HepG2 (cell line): ENCODE measurements around the gene OR6C1. TPM values are rescaled to one million over a fixed set of nuclear protein-coding genes. Genes with fewer than 3 reads are reported as not detected.

Experiments
- ATAC-seq: fragments of 200-7000 bp; cut with Tn5 transposase; 3 replicates; pipeline ENCODE4 v1.9.1; 2020; ENCODE audit warnings: mild to moderate bottlenecking, moderate library complexity
- BruUV-seq: library from RNA; stranded (reverse); fragments of 400-500 nt; replicated peaks from 2 replicates; lab custom pipeline; 2021; lab: Mats Ljungman, UMichigan
- CTCF ChIA-PET: fragments of 300-600 bp; formaldehyde crosslinking; extraction: SDS; loops from one replicate; lab custom pipeline; 2021; ENCODE audit warnings: low total read pairs, inconsistent platforms, low intra/inter-chr PET ratio; lab: Yijun Ruan, JAX
- POLR2A ChIA-PET: fragments of 350-600 bp; sonication (Branson Sonifier 250); formaldehyde crosslinking; loops from one replicate; lab custom pipeline; 2020; ENCODE audit warnings: antibody characterized with exemption, inconsistent platforms; lab: Yijun Ruan, JAX
- DNase-seq: peaks from one replicate; pipeline ENCODE4 v3.0.0-alpha.2; 2015; ENCODE audit warnings: low spot score
- FAIRE-seq: peaks from 3 replicates; lab custom pipeline; 2011; peaks lifted over from hg19 to GRCh38; lab: Jason Lieb, UNC
- H2AFZ ChIP-seq: one replicate; pipeline ENCODE4 v1.6.1; 2011; ENCODE audit warnings: low read length, inconsistent platforms
- H3K27ac ChIP-seq: fragments of 300-600 bp; 3 replicates; pipeline ENCODE4 v1.8.0; 2011; ENCODE audit warnings: mixed run types, mild to moderate bottlenecking, mixed read lengths, low read length, inconsistent platforms; ENCODE audit not compliant: insufficient read depth; ENCODE audit errors: extremely low read length
- H3K27me3 ChIP-seq, 2 experiments: fragments of 200-600 bp in 1 of 2; 2 replicates in 1 of 2; 3 replicates in 1 of 2; pipeline versions ENCODE4 v1.6.0 to v1.8.0; 2011; ENCODE audit warnings: low read length in 2 of 2, mild to moderate bottlenecking in 2 of 2, moderate library complexity in 2 of 2, inconsistent platforms in 1 of 2; ENCODE audit not compliant: insufficient read depth in 2 of 2, control insufficient read depth in 1 of 2
- H3K36me3 ChIP-seq, 2 experiments: fragments of 200-600 bp in 1 of 2; replicated peaks in 1 of 2; 2 replicates in 1 of 2; 3 replicates in 1 of 2; pipeline versions ENCODE4 v1.5.1 to v1.8.0; 2011; ENCODE audit warnings: low read length in 2 of 2, inconsistent platforms in 1 of 2; ENCODE audit not compliant: insufficient read depth in 2 of 2, control insufficient read depth in 1 of 2
- H3K4me1 ChIP-seq: 2 replicates; pipeline ENCODE4 v1.5.1; 2012; ENCODE audit warnings: low read length, inconsistent platforms; ENCODE audit not compliant: insufficient read depth
- H3K4me2 ChIP-seq: 2 replicates; pipeline ENCODE4 v1.6.0; 2011; ENCODE audit warnings: low read depth, low read length, inconsistent platforms
- H3K4me3 ChIP-seq, 3 experiments: fragments of 200-600 bp in 1 of 3; sonication (generic), shearing (Covaris generic) in 1 of 3; replicated peaks in 1 of 3; 2 replicates each; pipeline ENCODE4 v1.5.1; 2011 to 2016; ENCODE audit warnings: low read length in 3 of 3, inconsistent platforms in 2 of 3, low read depth in 2 of 3, mild to moderate bottlenecking in 2 of 3, control low read depth in 1 of 3, mixed read lengths in 1 of 3; ENCODE audit not compliant: insufficient read depth in 1 of 3
- H3K79me2 ChIP-seq: one replicate; pipeline ENCODE4 v1.6.1; 2011; ENCODE audit warnings: low read length, inconsistent platforms; ENCODE audit not compliant: insufficient read depth
- H3K9ac ChIP-seq: 2 replicates; pipeline ENCODE4 v1.6.0; 2011; ENCODE audit warnings: mild to moderate bottlenecking, low read depth, low read length, inconsistent platforms; ENCODE audit not compliant: insufficient read depth
- H3K9me3 ChIP-seq: 2 replicates; pipeline ENCODE4 v1.5.1; 2012; ENCODE audit warnings: mild to moderate bottlenecking, low read length
- H4K20me1 ChIP-seq: 2 replicates; pipeline ENCODE4 v1.6.0; 2011; ENCODE audit warnings: inconsistent platforms, mild to moderate bottlenecking, low read length, moderate library complexity; ENCODE audit not compliant: insufficient read depth
- ATF1 ChIP-seq: IDR thresholded peaks from 2 replicates; pipeline ENCODE4 v1.6.1; 2016; ENCODE audit warnings: mild to moderate bottlenecking, control low read depth
- ETV5 ChIP-seq: IDR thresholded peaks from 2 replicates; pipeline ENCODE4 v1.6.1; 2018; ENCODE audit warnings: missing biosample characterization, missing genetic modification reagents, inconsistent platforms, borderline replicate concordance
- FOXA3 ChIP-seq: IDR thresholded peaks from 2 replicates; pipeline ENCODE4 v1.6.1; 2016; ENCODE audit warnings: missing genetic modification reagents, missing compliant biosample characterization
- HDAC6 ChIP-seq: fragments of 200-600 bp; sonication (generic); IDR thresholded peaks from 2 replicates; pipeline ENCODE4 v1.7.0; 2017; ENCODE audit warnings: mild to moderate bottlenecking, antibody characterized with exemption, low read length, low read depth
- PLRG1 ChIP-seq: fragments of 450-650 bp; conservative IDR thresholded peaks from 2 replicates; pipeline ENCODE4 v1.6.1; 2016
- RELA ChIP-seq: sonication (generic); formaldehyde crosslinking; IDR thresholded peaks from 2 replicates; pipeline ENCODE4 v1.4.0; 2020; ENCODE audit warnings: missing genetic modification reagents
- SNRNP70 ChIP-seq: fragments of 200-400 bp; formaldehyde crosslinking; IDR thresholded peaks from 2 replicates; pipeline ENCODE4 v1.6.1; 2017; ENCODE audit warnings: mild to moderate bottlenecking, low read depth, low read length, moderate library complexity
- ZNF121 ChIP-seq: sonication (generic); formaldehyde crosslinking; IDR thresholded peaks from 2 replicates; pipeline ENCODE4 v1.5.0; 2020; ENCODE audit warnings: mild to moderate bottlenecking, missing genetic modification reagents
- ZNF232 ChIP-seq: sonication (generic); formaldehyde crosslinking; IDR thresholded peaks from 2 replicates; pipeline ENCODE4 v1.4.0; 2020; ENCODE audit warnings: missing genetic modification reagents, borderline replicate concordance
- ZNF30 ChIP-seq: sonication (generic); formaldehyde crosslinking; IDR thresholded peaks from 2 replicates; pipeline ENCODE4 v1.5.0; 2020; ENCODE audit warnings: mild to moderate bottlenecking, missing genetic modification reagents
- ZNF674 ChIP-seq: sonication (generic); formaldehyde crosslinking; IDR thresholded peaks from 2 replicates; pipeline ENCODE4 v1.5.0; 2020; ENCODE audit warnings: low read depth, mild to moderate bottlenecking, missing genetic modification reagents
- WGBS: methylation state at CpG from one replicate; pipeline ENCODE4 v1.1.6; 2017; ENCODE audit warnings: low lambda C conversion rate; 5-methylcytosine and 5-hydroxymethylcytosine counted together
- in situ Hi-C: cut with HindIII; loops from 2 replicates; pipeline ENCODE4 v1.10.0; 2017; ENCODE audit warnings: low pct_unique_long_range_greater_than_20kb; ENCODE audit not compliant: extremely low pct_ligation_motif_present
- intact Hi-C: fragments of 100-400 bp; cut with micrococcal nuclease; formaldehyde crosslinking; loops from one replicate; pipeline ENCODE4 v1.10.0; 2022; ENCODE audit not compliant: unreplicated experiment
- polyA plus RNA-seq, 8 experiments: library from polyadenylated mRNA; depleted of rRNA in 3 of 8; stranded (reverse) in 7 of 8; unstranded in 1 of 8; fragments of >200 nt; fragmentation: Illumina TruSeq in 4 of 8; extraction: Trizol in 4 of 8; gene quantifications; 2 replicates each; pipeline versions ENCODE4 v1.2.1 to v1.2.3, GENCODE V29; 2011 to 2016; ENCODE audit warnings: low read depth in 4 of 8, missing spikeins in 1 of 8, mixed read lengths in 1 of 8; ENCODE audit not compliant: insufficient read depth in 1 of 8
- total RNA-seq, 5 experiments: library from RNA; depleted of rRNA; stranded (reverse); fragments of >200 nt; fragmentation: Illumina TruSeq; extraction: Trizol; gene quantifications; 2 replicates each; pipeline ENCODE4 v1.2.3, GENCODE V29; 2016; ENCODE audit warnings: low read depth in 1 of 5
- TF ChIP-seq, protein P1 (sequence below): sonication (generic); formaldehyde crosslinking; IDR thresholded peaks from 2 replicates; pipeline ENCODE4 v1.4.0; 2020; ENCODE audit warnings: missing genetic modification reagents
- TF ChIP-seq, protein P2 (sequence below): sonication (generic); formaldehyde crosslinking; IDR thresholded peaks from 2 replicates; pipeline ENCODE4 v1.8.1; 2022; ENCODE audit warnings: low read depth, mild to moderate bottlenecking, missing genetic modification reagents
- TF ChIP-seq, protein P3 (sequence below): sonication (generic); formaldehyde crosslinking; IDR thresholded peaks from 2 replicates; pipeline ENCODE4 v1.4.0; 2020; ENCODE audit warnings: missing genetic modification reagents
- TF ChIP-seq, protein P4 (sequence below): sonication (generic); formaldehyde crosslinking; IDR thresholded peaks from 2 replicates; pipeline ENCODE4 v1.5.0; 2020; ENCODE audit warnings: mild to moderate bottlenecking, missing genetic modification reagents, moderate library complexity
- TF ChIP-seq, protein P5 (sequence below): IDR thresholded peaks from 2 replicates; pipeline ENCODE4 v1.6.1; 2012; ENCODE audit warnings: low read depth, low read length, improper control_type of control experiment

Gene OR6C1
- total and polyA plus RNA-seq, 2 of the 13 experiments (the other 11 are each of a cell fraction or from before 2014, with no cell fraction given): not detected

DNA sequence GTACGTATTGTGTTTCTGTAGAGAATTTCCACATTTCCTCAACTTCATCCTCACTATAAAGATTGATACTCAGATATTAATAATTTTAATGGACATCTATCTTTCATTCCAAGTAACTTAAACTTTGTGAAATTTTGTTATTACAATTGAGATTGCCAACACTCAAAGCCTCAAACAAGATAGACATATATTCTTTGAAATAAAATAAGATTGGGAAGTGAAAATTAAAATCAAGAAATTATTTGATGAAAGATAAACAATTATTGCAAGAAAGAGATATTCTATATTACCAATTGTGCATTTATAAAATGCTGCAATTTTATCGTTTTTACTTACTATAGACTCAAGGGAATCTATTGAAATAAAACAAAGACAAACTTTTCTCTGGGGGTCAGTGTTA is 17.7 kb upstream of the OR6C1 start, which contains the start of gene OR6C6:
Gene OR6C6 (minus strand): TSS at position 101 of the 400 bp plus-strand sequence. CDS start 1,337 bp downstream, outside the sequence.
- intact Hi-C loops (no loop called here), in situ Hi-C loops (no loop called here)
- no peak for FAIRE-seq
- TF ChIP-seq ZNF30 (CRISPR knock-in tag) (no peak), ATF1 (CRISPR knock-in tag) (no peak), ZNF232 (CRISPR knock-in tag) (no peak), HDAC6 (no peak), ETV5 (no peak), PLRG1 (no peak), FOXA3 (CRISPR knock-in tag) (no peak), RELA (CRISPR knock-in tag) (no peak), SNRNP70 (no peak), ZNF121 (no peak), ZNF674 (no peak)
- TF ChIP-seq, protein P1, sequence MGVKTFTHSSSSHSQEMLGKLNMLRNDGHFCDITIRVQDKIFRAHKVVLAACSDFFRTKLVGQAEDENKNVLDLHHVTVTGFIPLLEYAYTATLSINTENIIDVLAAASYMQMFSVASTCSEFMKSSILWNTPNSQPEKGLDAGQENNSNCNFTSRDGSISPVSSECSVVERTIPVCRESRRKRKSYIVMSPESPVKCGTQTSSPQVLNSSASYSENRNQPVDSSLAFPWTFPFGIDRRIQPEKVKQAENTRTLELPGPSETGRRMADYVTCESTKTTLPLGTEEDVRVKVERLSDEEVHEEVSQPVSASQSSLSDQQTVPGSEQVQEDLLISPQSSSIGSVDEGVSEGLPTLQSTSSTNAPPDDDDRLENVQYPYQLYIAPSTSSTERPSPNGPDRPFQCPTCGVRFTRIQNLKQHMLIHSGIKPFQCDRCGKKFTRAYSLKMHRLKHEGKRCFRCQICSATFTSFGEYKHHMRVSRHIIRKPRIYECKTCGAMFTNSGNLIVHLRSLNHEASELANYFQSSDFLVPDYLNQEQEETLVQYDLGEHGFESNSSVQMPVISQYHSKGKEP: no peak
- TF ChIP-seq, protein P2, sequence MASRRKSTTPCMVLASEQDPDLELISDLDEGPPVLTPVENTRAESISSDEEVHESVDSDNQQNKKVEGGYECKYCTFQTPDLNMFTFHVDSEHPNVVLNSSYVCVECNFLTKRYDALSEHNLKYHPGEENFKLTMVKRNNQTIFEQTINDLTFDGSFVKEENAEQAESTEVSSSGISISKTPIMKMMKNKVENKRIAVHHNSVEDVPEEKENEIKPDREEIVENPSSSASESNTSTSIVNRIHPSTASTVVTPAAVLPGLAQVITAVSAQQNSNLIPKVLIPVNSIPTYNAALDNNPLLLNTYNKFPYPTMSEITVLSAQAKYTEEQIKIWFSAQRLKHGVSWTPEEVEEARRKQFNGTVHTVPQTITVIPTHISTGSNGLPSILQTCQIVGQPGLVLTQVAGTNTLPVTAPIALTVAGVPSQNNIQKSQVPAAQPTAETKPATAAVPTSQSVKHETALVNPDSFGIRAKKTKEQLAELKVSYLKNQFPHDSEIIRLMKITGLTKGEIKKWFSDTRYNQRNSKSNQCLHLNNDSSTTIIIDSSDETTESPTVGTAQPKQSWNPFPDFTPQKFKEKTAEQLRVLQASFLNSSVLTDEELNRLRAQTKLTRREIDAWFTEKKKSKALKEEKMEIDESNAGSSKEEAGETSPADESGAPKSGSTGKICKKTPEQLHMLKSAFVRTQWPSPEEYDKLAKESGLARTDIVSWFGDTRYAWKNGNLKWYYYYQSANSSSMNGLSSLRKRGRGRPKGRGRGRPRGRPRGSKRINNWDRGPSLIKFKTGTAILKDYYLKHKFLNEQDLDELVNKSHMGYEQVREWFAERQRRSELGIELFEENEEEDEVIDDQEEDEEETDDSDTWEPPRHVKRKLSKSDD (CRISPR knock-in tag): no peak
- TF ChIP-seq, protein P3, sequence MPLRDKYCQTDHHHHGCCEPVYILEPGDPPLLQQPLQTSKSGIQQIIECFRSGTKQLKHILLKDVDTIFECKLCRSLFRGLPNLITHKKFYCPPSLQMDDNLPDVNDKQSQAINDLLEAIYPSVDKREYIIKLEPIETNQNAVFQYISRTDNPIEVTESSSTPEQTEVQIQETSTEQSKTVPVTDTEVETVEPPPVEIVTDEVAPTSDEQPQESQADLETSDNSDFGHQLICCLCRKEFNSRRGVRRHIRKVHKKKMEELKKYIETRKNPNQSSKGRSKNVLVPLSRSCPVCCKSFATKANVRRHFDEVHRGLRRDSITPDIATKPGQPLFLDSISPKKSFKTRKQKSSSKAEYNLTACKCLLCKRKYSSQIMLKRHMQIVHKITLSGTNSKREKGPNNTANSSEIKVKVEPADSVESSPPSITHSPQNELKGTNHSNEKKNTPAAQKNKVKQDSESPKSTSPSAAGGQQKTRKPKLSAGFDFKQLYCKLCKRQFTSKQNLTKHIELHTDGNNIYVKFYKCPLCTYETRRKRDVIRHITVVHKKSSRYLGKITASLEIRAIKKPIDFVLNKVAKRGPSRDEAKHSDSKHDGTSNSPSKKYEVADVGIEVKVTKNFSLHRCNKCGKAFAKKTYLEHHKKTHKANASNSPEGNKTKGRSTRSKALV (CRISPR knock-in tag): no peak
- TF ChIP-seq, protein P4, sequence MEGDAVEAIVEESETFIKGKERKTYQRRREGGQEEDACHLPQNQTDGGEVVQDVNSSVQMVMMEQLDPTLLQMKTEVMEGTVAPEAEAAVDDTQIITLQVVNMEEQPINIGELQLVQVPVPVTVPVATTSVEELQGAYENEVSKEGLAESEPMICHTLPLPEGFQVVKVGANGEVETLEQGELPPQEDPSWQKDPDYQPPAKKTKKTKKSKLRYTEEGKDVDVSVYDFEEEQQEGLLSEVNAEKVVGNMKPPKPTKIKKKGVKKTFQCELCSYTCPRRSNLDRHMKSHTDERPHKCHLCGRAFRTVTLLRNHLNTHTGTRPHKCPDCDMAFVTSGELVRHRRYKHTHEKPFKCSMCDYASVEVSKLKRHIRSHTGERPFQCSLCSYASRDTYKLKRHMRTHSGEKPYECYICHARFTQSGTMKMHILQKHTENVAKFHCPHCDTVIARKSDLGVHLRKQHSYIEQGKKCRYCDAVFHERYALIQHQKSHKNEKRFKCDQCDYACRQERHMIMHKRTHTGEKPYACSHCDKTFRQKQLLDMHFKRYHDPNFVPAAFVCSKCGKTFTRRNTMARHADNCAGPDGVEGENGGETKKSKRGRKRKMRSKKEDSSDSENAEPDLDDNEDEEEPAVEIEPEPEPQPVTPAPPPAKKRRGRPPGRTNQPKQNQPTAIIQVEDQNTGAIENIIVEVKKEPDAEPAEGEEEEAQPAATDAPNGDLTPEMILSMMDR: no peak
- TF ChIP-seq, protein P5, sequence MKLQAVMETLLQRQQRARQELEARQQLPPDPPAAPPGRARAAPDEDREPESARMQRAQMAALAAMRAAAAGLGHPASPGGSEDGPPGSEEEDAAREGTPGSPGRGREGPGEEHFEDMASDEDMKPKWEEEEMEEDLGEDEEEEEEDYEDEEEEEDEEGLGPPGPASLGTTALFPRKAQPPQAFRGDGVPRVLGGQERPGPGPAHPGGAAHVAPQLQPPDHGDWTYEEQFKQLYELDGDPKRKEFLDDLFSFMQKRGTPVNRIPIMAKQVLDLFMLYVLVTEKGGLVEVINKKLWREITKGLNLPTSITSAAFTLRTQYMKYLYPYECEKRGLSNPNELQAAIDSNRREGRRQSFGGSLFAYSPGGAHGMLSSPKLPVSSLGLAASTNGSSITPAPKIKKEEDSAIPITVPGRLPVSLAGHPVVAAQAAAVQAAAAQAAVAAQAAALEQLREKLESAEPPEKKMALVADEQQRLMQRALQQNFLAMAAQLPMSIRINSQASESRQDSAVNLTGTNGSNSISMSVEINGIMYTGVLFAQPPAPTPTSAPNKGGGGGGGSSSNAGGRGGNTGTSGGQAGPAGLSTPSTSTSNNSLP: no peak

More for the DNA sequence above, 17.7 kb upstream of the OR6C1 start, which contains the start of gene OR6C6:
- no peaks in the 10 kb centered on the region for H4K20me1 ChIP-seq
- ATAC-seq (no peak), DNase-seq (no peak)
- no peak within 1 kb of the TSS for H3K9ac ChIP-seq
- H3K9me3 ChIP-seq: no peaks in the 10 kb centered on the region
- WGBS: 3% methylated on average over 2 of the region's 2 CpGs
- H3K27me3 ChIP-seq: no peaks in the 10 kb centered on the region
- ChIA-PET POLR2A (no interaction called here), CTCF (no interaction called here)
- BruUV-seq: no TSS peak
- no peak within 1 kb of the TSS for H3K4me3 ChIP-seq
- H3K4me1 ChIP-seq: no peaks in the 10 kb centered on the region
- no peak within 1 kb of the TSS for H3K27ac ChIP-seq
- no peaks in the 10 kb centered on the region for H3K36me3 ChIP-seq
- H3K4me2 ChIP-seq: no peak within 1 kb of the TSS
- H2AFZ ChIP-seq: no peak within 1 kb of the TSS
- H3K79me2 ChIP-seq: no peaks in the 10 kb centered on the region
